A172 (cell line): ENCODE results near the gene CENPQ. TPM values are rescaled to one million over a fixed set of nuclear protein-coding genes. Genes with fewer than 3 reads are reported as not detected.
"Not testable (repeated sequence)": the region's sequence is repeated elsewhere in the genome, so short reads cannot be mapped to it uniquely, and the experiment has no call there.

Experiments used
- DNase-seq: peaks from one replicate; pipeline ENCODE4 v3.0.0-alpha.2; 2015; ENCODE audit warnings: low spot score
- total RNA-seq: library from RNA; depleted of rRNA; stranded (reverse); fragments of >200 nt; shearing (Covaris generic); gene quantifications from 2 replicates; pipeline ENCODE4 v1.2.3, GENCODE V29; 2014; rRNA removed

The CENPQ gene, protein sequence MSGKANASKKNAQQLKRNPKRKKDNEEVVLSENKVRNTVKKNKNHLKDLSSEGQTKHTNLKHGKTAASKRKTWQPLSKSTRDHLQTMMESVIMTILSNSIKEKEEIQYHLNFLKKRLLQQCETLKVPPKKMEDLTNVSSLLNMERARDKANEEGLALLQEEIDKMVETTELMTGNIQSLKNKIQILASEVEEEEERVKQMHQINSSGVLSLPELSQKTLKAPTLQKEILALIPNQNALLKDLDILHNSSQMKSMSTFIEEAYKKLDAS
- total RNA-seq, result 26.0 and 32.8 TPM in 2 replicates

DNA sequence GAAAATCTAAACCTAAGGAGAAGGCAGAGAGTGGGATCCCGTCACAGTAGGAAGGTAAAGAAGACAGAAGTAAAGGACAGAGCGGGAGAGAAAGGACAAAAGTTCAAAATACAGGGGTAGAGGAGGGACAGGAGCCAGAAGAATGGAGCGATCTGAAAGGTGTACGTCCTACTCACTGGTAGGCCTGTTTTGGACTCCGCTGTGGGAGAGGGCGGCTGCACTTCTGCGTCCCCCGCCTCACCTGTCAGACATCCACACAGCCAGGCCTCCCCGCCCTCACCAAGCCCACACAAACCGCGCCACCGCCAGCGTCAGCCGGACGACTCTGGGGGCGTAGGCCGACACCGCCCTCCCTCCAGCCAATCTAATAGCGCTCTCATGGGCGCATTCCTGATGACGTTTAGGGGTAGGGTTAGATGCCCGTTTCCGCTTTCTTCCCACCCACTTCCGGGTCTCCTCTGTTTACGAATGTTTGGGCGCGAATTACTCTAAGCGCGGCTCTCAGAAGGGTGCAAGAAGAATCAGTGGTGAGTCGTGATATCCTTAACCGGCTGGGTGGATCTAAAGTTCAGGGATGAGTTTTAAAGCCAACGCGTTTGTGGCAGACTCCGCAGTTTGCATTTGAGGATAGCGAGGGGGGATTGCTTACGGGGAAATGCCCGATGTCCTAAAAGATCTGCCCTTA lies at the start of gene CENPQ, which contains the start of gene MMUT:
CENPQ (plus strand) TSS at position 444 of the 685 bp plus-strand sequence. CDS start 6,807 bp downstream, outside the sequence.
MMUT (minus strand) TSS at position 327 of the 685 bp plus-strand sequence. CDS start 3,787 bp downstream, outside the sequence.
- DNase-seq, result peak; percentile 93

DNA sequence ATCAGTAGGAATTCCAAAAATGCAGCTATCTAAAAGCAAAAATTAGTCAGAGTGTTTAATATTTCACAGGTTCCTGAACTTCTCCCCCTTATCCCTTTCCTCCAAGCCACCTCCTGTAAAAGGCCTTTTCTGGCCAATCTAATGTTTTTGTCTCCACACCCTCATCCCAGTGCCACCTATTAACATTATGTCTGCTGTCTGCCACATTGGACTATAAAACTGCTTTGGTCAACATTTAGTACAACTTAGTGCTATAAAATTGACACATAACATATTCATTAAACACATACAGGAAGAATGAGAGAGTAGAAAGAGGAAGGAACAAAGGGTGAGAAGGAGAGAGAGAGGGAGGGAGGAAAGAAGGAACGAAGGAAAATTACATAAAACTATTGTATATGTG lies 47.8 kb upstream of the CENPQ start:
- DNase-seq, result no peak

DNA sequence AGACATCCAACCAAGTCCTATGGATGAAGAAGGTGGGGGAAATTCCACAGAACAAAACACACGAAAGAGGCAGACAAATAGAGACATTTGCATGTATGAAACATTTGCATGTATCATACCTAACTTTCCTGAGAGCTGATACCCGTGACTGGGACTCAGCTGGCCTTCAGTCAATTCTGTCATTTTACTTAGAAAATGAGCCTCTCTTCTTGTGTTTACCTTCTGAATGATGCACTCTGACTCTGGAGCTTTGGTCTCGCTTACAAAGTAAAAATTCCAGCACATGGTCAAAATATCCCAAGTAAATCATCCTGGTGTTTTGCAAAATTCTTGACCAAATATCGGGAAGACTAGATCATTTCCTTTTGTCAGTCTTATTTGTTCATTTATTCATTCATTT lies 47.0 kb upstream of the CENPQ start:
- DNase-seq, result no peak

DNA sequence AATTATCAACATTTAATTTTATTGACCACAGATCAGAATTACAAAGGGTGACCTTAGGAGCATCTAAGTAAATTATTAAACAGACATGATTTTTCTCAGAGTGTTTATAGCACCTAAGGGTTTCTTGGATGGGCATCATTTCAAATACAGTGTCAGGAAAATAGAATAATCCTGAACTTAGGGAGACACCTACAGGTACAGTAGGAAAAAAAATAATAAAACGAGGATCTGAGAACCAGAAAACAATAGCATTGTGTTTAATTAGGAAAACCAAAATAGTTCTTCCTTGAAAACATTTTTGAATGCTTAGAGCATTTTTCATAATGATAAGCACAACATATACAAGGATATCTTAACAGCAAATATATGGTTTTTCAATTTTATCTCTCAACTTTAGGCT lies 39.4 kb upstream of the CENPQ start:
- DNase-seq, result peak; percentile 32

DNA sequence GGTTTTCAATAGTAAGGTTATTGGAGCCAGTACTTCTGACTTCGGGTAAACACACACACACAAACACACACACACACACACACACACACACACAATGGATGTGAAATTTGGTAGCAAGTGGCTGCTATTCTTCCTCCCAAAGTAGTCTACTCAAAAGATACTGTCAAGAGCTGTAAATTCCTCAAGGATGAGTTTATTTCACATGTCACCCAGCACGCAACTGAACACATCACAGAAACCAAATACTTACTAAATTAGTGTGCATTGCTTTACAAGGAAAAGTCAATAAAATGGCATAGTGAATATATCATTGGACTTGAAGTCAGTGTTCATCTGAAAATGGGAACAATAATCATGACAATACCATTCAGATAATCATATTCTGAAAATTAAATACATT lies 33.0 kb upstream of the CENPQ start:
- DNase-seq, result no peak

DNA sequence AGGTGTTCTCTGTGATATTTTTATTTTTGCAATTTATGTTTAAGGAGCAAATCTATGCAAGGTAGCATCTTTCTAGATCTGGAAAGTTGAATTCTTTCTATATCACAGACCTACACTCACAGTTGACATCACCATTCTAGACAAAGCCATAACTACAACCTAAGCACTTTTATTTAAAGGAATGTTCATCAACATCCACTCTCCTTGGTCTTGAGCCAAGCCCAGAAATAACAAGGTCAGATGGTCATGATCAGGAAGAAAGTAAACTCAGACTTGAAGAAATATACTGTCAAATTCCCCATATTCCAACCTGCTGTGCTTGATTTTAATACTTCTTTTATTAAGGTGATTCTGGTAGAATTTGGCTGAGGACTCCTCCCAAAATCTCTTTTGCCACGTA lies 32.3 kb upstream of the CENPQ start:
- DNase-seq, result no peak

DNA sequence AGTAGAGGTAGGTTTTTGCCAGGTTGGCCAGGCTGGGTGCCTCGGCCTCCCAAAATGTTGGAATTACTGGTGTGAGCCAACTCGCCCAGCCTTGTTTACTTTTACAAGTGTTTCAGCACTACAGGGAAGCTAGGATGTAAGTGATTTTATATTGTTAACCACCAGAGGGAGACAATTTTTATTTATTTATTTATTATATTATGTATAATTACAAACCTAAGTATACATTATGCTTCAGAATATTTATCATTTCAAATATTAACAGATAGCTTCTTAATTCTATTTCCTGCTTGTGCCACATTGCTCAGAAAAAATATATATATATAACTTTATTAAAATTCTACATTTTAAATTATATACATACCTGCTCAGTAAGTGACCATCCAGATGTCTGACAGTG lies 9.9 kb upstream of the CENPQ start:
- no peak for DNase-seq

DNA sequence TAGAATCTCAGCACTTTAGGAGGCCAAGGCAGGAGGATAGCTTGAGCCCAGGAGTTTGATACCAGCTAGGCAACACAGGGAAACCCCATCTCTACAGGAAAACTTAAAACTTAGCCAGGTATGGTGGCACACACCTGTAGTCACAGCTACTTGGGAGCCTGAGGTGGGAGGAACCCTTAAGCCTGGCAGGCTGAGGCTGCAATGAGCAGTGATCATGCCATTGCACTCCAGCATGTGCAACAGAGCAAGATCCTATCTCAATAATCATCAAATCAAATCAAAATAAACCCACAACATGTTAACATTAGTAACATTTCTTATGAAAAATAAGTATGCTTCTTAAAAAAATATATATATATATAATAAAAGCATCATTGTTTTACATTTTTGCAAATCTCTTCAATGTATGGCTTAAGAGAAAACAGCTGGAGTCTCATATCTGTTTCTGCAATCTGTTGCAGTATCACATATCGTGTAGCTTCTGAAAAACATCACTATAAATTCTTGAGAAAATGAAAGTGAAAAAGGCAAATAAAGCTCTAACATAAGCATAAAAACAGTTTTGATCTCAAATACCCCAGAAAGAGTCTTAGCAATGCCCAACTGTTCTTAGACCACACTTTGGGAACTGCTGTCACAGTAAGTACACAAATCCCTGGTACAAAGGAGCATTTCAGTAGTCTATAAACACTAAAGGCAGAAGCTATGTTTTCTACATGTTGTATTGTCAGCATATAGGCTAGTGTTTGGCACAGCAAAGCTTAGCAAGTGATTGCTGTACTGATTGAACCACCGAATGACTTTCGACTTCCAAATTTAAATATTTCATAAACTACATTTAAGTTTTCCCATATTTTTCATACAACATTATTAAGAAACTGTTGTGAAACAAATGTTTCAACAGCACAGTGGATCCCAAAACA lies 8.1 kb upstream of the CENPQ start:
- no peak for DNase-seq

DNA sequence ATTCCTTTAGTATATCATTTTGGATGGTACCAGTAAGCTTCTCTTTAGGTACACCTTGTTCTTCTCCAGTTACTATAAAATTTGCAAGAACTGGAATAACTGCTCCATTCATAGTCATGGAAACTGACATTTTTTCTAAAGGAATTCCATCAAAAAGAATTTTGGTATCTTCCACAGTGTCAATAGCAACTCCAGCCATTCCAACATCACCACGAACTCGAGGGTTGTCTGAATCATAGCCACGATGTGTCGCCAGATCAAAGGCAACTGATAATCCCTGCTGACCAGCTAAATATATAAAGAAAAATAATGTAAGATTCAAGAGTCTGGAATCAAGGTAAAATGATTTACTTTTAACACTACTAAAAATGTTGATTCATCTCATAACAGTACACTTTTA lies 5.4 kb upstream of the CENPQ start:
- no peak for DNase-seq

DNA sequence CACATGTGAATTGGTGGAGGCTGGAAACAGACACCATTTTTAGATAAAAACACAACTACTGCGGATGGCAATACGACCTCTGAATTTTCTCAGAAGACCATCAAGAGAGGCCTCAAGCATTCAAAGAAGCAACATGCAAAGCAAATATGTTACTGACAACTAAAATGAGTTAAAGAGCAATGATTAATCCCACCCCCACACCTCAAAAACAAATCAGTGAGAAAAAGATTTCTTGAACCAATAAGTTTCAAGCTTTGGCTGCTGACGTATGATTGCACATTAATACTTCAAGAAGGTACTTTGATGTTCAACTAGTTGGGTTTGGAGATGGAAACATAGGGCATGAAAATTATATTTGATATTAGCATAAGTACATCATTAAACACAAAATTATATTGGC lies 1.1 kb upstream of the CENPQ start:
- no peak for DNase-seq

DNA sequence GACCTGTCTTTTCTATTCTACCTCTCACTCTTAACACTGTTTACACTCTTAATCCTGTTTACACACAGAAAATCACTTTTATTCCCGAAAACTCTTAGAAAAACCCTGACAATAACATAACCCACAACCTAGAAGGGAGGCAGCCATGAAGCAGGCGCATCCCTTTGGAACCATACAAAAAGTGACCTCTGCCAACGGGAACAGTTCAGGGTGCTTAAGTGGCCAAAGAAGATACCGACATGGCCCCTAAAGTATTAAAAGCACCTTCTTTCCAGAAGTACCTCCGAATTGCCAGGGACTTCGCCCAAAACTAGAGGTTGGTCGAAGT lies 607 bp upstream of the CENPQ start:
- no peak for DNase-seq

DNA sequence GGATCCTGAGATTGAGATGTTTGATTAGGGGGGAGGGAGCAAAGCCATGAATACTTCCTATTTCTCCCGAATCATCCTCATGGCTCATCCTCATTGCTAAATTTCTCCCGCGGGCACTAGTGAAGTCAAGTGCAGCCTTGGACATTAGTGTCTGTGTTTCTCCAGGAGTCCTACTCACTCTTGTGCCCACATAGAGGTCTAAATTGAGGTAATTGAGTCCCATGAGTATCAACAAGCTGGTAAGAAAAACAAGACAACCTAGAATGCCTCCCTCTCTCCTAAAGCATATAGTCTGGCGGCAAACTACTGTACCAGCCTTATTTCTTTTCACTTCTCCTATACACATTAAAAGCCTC lies 420 bp downstream of the CENPQ start:
- DNase-seq, result no peak

DNA sequence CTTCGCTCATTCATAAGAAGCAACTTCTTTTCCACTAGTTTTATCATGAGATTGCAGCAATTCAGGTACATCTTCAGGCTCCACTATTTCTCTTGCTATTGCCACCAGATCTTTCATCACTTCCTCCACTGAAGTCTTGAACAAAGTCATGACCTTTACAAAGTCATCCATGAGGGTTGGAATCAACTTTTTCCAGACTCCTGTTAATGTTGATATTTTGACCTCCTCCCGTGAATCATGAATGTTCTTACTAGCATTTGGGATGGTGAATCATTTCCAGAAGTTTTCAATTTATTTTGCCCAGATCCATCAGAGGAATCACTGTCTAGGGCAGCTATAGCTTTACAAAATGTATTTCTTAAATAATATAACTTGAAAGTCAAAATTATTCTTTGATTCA lies 1.5 kb downstream of the CENPQ start:
- DNase-seq, result no peak

DNA sequence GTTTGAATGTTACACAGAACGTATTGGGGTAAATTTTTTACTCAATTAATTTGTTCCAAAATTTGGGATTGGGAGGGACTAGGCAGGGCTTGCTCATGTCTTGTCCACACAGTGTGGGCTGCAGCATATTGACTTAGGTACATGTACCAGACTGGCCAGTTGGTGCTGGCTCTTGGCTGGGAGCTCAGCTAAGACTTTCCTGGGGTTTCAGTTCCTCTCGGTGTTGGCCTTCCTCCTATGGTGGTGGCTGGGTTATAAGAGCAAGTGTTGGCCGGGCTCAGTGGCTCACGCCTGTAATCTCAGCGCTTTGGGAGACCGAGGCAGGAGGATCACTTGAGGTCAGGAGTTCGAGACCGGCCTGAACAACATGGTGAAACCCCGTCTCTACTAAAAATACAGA lies 4.9 kb downstream of the CENPQ start:
- no peak for DNase-seq

DNA sequence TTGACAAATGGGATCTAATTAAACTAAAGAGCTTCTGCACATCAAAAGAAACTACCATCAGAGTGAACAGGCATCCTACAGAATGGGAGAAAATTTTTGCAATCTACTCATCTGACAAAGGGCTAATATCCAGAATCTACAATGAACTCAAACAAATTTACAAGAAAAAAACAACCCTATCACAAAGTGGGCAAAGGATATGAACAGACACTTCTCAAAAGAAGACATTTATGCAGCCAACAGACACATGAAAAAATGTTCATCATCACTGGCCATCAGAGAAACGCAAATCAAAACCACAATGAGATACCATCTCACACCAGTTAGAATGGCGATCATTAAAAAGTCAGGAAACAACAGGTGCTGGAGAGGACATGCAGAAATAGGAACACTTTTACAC lies 13.4 kb downstream of the CENPQ start:
- not testable (repeated sequence) for DNase-seq

DNA sequence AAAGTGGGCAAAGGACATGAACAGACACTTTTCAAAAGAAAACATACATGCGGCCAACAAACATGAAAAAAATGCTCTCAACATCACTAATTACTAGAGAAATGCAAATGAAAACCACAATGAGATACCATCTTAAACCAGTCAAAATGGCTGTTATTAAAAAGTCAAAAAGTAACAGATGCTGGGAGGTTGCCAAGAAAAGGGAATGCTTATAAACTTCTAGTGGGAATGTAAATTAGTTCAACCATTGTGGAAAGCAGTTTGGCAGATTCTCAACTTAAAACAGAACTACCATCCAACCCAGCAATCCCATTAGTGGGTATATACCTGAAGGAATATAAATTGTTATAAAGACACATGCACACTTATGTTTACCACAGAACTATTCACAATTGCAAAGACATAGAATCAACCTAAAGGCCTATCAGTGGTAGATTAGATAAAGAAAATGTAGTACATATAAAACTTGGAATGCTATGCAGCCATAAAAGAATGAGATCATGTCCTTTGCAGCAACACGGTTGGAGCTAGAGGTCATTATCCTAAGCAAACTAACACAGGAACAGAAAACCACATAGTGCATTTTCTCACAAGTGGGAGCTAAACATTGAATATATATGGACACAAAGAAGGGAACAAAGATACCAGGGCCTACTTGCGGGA lies 16.3 kb downstream of the CENPQ start:
- DNase-seq, result no peak

DNA sequence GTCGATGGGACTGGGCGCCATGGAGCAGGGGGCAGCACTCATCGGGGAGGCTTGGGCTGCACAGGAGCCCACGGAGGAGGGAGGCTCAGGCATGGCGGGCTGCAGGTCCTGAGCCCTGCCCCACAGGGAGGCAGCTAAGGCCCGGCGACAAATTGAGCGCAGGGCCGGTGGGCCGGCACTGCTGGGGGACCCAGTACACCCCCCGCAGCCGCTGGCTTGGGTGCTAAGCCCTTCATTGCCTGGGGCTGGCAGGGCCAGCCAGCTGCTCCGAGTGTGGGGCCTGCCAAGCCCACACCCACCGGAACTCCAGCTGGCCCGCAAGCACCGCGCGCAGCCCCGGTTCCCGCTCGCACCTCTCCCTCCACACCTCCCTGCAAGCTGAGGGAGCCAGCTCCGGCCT lies 18.7 kb downstream of the CENPQ start:
- not testable (repeated sequence) for DNase-seq

DNA sequence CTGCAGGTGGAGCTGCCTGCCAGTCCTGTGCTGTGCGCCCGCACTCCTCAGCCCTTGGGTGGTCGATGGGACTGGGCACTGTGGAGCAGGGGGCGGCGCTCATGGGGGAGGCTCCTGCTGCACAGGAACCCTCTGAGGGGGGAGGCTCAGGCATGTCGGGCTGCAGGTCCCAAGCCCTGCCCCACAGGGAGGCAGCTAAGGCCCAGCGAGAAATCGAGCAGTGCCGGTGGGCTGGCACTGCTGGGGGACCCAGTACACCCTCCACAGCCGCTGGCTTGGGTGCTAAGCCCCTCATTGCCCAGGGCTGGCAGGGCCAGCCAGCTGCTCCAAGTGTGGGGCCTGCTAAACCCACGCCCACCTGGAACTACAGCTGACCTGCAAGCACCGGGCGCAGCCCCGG lies 20.2 kb downstream of the CENPQ start:
- not testable (repeated sequence) for DNase-seq

DNA sequence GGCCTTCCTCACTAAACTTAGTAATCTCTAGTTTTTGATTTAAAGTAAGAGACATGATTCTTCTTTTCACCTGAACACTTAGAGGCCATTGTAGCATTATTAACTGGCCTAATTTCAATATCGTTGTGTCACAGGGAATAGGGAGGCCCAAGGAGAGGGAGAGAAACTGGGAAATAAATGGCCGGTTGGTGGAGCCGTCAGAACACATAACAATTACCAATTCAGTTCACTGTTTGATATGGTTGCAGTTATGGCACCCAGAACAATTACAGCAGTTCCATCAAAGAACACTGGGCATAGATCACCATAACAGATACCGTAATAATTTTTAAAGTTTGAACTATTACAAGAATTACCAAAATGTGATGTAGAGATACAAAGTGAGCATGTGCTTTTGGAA lies 27.5 kb downstream of the CENPQ start:
- no peak for DNase-seq

DNA sequence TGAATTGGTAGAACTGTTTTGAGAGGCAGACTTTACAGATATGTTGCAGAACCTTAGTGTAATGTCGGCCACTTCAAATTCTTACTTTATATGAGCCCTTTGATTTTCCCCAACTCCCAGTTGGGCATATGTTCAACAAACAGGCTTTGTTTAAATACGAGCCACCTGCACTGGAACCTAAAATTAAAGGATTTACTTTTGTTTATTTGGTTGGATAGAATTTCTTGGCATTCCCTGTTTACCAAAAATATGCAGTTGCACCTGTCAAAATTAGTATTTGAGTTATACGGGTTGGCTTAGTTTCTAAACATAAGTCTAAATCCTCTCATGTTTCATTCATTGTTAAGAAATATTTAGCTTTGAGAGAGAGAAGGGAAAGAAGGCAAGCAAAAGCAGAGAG lies 34.1 kb downstream of the CENPQ start:
- DNase-seq, result no peak

DNA sequence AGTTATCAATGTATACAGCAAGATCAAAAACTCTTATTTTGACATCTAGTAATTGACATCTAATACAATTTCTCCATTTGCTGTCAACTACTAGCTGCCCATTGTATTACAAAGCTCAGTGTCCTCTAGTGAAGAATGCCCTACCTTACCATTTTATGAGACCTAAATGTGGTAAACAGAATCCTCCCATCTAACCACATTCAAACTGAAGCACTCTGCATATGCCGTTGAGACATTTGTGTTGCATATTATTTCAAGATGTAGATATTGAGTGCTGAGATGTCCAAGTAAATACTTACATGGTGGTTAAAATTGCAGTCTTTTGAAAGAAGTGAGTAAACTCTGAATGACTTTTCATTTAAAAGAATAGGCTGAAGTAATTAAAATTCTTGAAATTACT lies 36.0 kb downstream of the CENPQ start:
- DNase-seq, result no peak

DNA sequence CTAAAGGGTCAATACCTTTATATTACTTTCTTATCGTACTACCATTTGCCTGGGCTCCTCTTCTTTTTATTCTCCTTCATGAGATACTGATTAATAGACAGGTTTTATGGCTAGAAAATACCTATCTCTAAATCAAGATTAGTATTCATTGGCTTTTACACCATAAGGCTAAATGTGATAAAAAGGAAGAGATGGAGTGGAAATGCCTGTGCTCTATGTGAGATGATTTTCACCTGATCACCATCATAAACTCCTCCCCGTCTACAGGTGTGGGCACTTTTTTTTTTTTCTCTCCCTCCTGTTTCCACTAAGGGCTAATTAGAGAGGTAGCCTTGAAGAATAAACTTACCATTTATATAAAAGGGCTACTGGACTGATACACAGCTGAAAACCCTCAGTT lies 36.5 kb downstream of the CENPQ start, which contains the start of gene GLYATL3:
GLYATL3 (plus strand) TSS at position 301 of the 400 bp plus-strand sequence. CDS start 12,068 bp downstream, outside the sequence.
- DNase-seq, result no peak
